ENCODE results near the gene ACTRT2. TPM values are rescaled to one million over a fixed set of nuclear protein-coding genes. Genes with fewer than 3 reads are reported as not detected.

The ACTRT2 gene
- total and polyA plus RNA-seq, 12 donors: not detected

DNA sequence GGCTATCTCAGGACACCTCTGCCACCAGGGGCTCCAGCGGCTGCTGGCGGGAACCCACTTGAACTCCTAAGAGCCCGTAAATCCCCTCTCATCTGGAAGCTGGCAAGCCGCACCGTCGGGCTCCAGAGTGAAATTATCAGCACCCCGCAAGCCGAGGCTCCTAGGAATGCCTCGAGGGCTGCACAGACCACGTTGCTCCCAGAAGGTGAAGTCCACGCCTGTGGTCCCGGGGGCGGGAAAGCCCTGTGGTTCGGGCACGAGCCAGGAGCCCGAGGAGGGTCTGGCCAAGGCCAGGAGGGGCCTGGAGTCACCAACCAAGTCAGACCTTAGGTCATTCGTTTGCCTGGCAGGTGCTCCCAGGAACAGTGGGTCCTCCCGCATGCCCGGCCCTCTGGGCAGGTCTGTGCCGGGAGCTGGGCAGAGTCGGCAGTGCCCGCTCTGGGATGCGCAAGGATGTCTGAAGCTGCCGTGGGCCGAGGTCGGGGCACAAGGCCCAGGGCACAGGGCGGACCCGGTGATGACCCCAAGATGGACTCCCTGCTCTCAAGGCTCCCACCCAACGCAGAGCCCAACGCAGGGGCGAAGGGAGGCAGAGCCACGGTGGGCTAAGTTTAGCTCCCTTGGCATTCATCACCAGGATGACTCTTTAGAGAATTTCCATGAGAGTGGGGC, 8.9 kb downstream of the ACTRT2 start:
- intact Hi-C loops (cut with DNase I): no loop called here
- no peaks in the 10 kb centered on the region for H3K9me3 ChIP-seq (replicated peaks in 1 of 3)
- H3K36me3 ChIP-seq (replicated peaks in 1 of 2): no peaks in the 10 kb centered on the region
- no peak for TF ChIP-seq POLR2A (IDR thresholded peaks at IDR 0.05)
- TF ChIP-seq, protein P1, sequence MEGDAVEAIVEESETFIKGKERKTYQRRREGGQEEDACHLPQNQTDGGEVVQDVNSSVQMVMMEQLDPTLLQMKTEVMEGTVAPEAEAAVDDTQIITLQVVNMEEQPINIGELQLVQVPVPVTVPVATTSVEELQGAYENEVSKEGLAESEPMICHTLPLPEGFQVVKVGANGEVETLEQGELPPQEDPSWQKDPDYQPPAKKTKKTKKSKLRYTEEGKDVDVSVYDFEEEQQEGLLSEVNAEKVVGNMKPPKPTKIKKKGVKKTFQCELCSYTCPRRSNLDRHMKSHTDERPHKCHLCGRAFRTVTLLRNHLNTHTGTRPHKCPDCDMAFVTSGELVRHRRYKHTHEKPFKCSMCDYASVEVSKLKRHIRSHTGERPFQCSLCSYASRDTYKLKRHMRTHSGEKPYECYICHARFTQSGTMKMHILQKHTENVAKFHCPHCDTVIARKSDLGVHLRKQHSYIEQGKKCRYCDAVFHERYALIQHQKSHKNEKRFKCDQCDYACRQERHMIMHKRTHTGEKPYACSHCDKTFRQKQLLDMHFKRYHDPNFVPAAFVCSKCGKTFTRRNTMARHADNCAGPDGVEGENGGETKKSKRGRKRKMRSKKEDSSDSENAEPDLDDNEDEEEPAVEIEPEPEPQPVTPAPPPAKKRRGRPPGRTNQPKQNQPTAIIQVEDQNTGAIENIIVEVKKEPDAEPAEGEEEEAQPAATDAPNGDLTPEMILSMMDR (IDR thresholded peaks at IDR 0.05): no peak
- WGBS, 4 donors: 79 to 85% (median 83%) methylated on average over 13 to 32 of the region's 32 CpGs
- no peak for DNase-seq
- H3K27ac ChIP-seq: no peak overlapping the region
- peaks cover 19% of the 10 kb centered on the region for H3K27me3 ChIP-seq
- H3K4me3 ChIP-seq: no peak overlapping the region
- no peaks in the 10 kb centered on the region for H3K4me1 ChIP-seq (replicated peaks in 1 of 2)

GRCh38 chr1:3030663-3031381, 9.6 kb downstream of the ACTRT2 start:
- Histone ChIP-seq H3K36me3 (replicated peaks in 1 of 2) (no peaks in the 10 kb centered on the region), H3K27ac (no peak overlapping the region), H3K9me3 (replicated peaks in 1 of 3) (no peaks in the 10 kb centered on the region), H3K4me1 (replicated peaks in 1 of 2) (no peaks in the 10 kb centered on the region), H3K27me3 (peaks cover 19% of the 10 kb centered on the region), H3K4me3 (no peak overlapping the region)
- 77 to 83% (median 82%) methylated on average over 8 to 22 of the region's 22 CpGs for WGBS, 4 donors
- DNase-seq: no peak
- TF ChIP-seq, protein P1 (IDR thresholded peaks at IDR 0.05): no peak
- TF ChIP-seq POLR2A (IDR thresholded peaks at IDR 0.05): no peak
- intact Hi-C loops (cut with DNase I): no loop called here

- Histone ChIP-seq H3K27me3 (peaks cover 19% of the 10 kb centered on the region), H3K36me3 (replicated peaks in 1 of 2) (no peaks in the 10 kb centered on the region), H3K27ac (no peak overlapping the region), H3K9me3 (replicated peaks in 1 of 3) (no peaks in the 10 kb centered on the region), H3K4me3 (no peak overlapping the region), H3K4me1 (replicated peaks in 1 of 2) (no peaks in the 10 kb centered on the region)
- TF ChIP-seq, protein P1 (IDR thresholded peaks at IDR 0.05): no peak
- TF ChIP-seq POLR2A (IDR thresholded peaks at IDR 0.05): no peak
- no peak for DNase-seq
- intact Hi-C loops (cut with DNase I): no loop called here
- 66 to 77% (median 69%) methylated on average over 21 to 35 of the region's 35 CpGs for WGBS, 4 donors
Observed at GRCh38 chr1:3031401-3032221, 10.3 kb downstream of the ACTRT2 start.

DNA sequence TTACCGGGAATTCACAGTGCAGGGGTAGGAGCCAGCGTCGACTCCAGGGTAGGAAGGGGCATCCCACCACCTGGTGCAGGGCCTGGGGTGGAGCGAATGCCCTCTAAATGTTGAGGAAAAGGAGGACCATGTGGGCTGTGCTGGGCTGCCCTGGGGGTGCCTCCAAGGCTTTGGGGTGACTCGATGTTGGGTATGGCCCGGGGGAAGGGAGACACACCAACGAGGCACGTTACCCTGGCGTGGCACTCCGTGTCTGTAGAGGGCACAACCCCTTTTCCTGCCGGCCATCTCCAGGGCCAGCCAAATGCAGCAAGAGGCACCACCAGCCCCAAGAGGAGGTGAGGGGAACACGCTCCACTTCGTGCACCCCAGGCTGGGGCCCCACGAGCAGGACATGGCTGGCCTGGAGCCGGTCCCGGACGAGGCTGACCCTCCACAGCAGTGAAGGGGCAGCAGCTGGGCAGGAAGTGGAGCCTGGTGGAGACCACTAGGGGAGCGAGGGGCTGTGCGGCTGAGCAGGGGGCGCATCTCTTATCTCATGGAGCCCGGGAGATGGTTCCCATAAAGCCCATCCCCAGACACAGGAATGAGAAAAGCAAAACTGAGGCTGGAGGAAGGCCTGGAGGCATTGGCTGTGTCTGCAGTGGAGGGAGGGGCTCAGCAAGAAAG, 11.2 kb downstream of the ACTRT2 start:
- no peaks in the 10 kb centered on the region for H3K9me3 ChIP-seq (replicated peaks in 1 of 3)
- 81 to 86% (median 83%) methylated on average over 16 to 21 of the region's 21 CpGs for WGBS, 4 donors
- intact Hi-C loops (cut with DNase I): no loop called here
- H3K27me3 ChIP-seq: peaks cover 24% of the 10 kb centered on the region
- H3K4me1 ChIP-seq (replicated peaks in 1 of 2): no peaks in the 10 kb centered on the region
- no peak overlapping the region for H3K4me3 ChIP-seq
- TF ChIP-seq POLR2A (IDR thresholded peaks at IDR 0.05): no peak
- TF ChIP-seq, protein P1 (IDR thresholded peaks at IDR 0.05): no peak
- no peaks in the 10 kb centered on the region for H3K36me3 ChIP-seq (replicated peaks in 1 of 2)
- H3K27ac ChIP-seq: no peak overlapping the region
- no peak for DNase-seq

Data from adrenal gland (tissue), 12 donors.